Measurements from ENCODE around the gene JUND. TPM values are rescaled to one million over a fixed set of nuclear protein-coding genes. Genes with fewer than 3 reads are reported as not detected.
"Not testable (repeated sequence)": the region's sequence is repeated elsewhere in the genome, so short reads cannot be mapped to it uniquely, and the experiment has no call there.

JUND gene
- polyA plus RNA-seq, 1 experiment, result 48.6 TPM

DNA sequence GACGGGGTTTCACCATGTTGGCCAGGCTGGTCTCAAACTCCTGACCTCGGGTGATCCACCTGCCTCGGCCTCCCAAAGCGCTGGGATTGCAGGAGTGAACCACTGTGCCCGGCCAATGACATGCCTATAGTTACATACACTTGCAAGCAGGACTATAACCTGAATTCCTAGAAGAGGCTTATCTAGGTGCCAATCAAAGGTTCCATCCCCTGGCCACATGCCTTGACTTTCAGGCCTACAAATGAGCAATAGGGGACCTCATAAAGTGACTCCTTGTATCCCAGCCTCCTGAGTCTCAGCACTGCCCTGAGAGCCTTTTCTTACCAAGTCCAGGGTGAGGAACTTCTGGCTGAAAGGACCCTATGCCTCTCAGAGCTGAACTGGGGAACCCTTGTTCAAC is 45.4 kb upstream of the JUND start:
- no peaks in the 10 kb centered on the region for H3K27me3 ChIP-seq (ENCODE audit: control insufficient read depth, insufficient read depth, low read length)
- no peak overlapping the region for H3K4me3 ChIP-seq (ENCODE audit: low read depth, low read length)
- H3K9me3 ChIP-seq (ENCODE audit: control insufficient read depth, insufficient read depth, low read length), result no peaks in the 10 kb centered on the region
- no peak for DNase-seq (ENCODE audit: low read depth, low spot score)
- no peak overlapping the region for H3K27ac ChIP-seq (ENCODE audit: low read depth, low read length)
- TF ChIP-seq, protein P1, sequence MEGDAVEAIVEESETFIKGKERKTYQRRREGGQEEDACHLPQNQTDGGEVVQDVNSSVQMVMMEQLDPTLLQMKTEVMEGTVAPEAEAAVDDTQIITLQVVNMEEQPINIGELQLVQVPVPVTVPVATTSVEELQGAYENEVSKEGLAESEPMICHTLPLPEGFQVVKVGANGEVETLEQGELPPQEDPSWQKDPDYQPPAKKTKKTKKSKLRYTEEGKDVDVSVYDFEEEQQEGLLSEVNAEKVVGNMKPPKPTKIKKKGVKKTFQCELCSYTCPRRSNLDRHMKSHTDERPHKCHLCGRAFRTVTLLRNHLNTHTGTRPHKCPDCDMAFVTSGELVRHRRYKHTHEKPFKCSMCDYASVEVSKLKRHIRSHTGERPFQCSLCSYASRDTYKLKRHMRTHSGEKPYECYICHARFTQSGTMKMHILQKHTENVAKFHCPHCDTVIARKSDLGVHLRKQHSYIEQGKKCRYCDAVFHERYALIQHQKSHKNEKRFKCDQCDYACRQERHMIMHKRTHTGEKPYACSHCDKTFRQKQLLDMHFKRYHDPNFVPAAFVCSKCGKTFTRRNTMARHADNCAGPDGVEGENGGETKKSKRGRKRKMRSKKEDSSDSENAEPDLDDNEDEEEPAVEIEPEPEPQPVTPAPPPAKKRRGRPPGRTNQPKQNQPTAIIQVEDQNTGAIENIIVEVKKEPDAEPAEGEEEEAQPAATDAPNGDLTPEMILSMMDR (IDR thresholded peaks at IDR 0.05; ENCODE audit: low read depth, low read length), result no peak
- ChIA-PET CTCF (interaction anchor here (0.5 to 4.7 kb wide), 4 partner anchors 10 to 47 kb away, joined by 3 to 122 read pairs (median 14); partner anchors contain the start of gene JUND), POLR2A (no interaction called here)

DNA sequence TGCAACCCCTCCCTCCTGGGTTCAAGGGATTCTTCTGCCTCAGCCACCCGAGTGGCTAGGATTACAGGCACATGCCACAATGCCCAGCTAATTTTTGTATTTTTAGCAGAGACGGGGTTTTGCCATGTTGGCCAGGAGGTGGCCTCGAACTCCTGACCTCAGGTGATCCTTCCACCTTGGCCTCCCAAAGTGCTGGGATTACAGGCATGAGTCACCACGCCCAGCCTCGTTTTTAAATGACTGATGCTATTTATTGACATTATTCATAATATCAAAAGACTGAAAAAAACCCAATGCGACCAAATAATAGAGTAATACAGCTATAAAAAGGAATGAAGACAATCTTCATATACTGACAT is 42.9 kb upstream of the JUND start:
- CTCF ChIA-PET, result interaction anchor here (0.6 to 1.2 kb wide), 3 partner anchors 15 to 45 kb away, joined by 3 to 13 read pairs (median 4); no protein-coding TSS in a partner anchor
- H3K27me3 ChIP-seq (ENCODE audit: control insufficient read depth, insufficient read depth, low read length); H3K9me3 ChIP-seq (ENCODE audit: control insufficient read depth, insufficient read depth, low read length); H3K4me3 ChIP-seq (ENCODE audit: low read depth, low read length); H3K27ac ChIP-seq (ENCODE audit: low read depth, low read length); DNase-seq (ENCODE audit: low read depth, low spot score): not testable (repeated sequence)
- POLR2A ChIA-PET, result interaction anchor here (0.7 kb wide), 1 partner anchor 94 kb away, joined by 8 read pairs; no protein-coding TSS in a partner anchor

DNA sequence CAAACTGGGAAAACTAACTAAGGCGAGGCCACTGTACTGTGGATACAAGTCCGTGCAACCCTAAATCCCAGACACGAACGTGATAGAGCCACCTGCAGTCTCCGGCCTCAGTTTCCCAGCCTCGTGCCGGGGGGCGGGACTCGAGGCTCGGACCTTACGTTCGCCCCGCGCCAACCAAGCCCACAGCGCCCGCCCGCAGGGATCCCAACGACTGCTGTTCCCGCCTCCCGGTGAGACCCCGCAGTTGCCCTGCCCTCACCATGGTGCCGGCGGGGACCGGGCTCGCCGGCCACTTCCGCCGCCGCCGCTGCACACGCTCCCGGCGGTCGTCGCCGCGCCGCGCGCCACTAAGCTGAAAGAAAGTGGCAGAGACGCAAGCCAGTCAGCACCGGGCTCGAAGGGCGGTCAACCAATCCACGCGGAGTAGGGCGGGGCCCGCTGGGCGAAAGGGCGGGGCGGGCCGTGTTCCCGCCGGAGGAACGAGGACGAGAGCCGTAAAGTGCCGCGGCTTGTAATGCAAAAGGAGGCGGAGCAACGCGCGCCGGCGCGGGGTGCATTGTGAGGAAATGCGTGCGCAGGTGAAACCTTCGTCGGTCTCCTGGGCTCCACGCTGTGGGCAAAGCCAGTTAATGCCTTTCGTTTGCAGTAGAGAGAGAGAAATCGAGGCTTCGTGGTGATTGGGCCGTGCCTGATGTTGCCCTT is 41.5 kb upstream of the JUND start, which contains the start of gene LSM4:
TSS of gene LSM4 (minus strand) at position 318 of the 702 bp plus-strand sequence. CDS start at position 262, 56 bp downstream.
- CTCF ChIA-PET, result interaction anchor here (0.6 to 3.7 kb wide), 10 partner anchors 30 to 210 kb away, joined by 3 to 58 read pairs (median 4); partner anchors contain the start of gene JUND
- TF ChIP-seq, protein P1 (IDR thresholded peaks at IDR 0.05; ENCODE audit: low read depth, low read length), result peak; percentile 33
- peak; percentile 89 for DNase-seq (ENCODE audit: low read depth, low spot score)
- Histone ChIP-seq H3K27ac (ENCODE audit: low read depth, low read length) (peak within 1 kb of the TSS; percentile 69), H3K4me3 (ENCODE audit: low read depth, low read length) (peak within 1 kb of the TSS; percentile 79), H3K27me3 (ENCODE audit: control insufficient read depth, insufficient read depth, low read length) (no peaks in the 10 kb centered on the region), H3K9me3 (ENCODE audit: control insufficient read depth, insufficient read depth, low read length) (no peaks in the 10 kb centered on the region)
- POLR2A ChIA-PET, result interaction anchor here (0.6 to 3.3 kb wide), 9 partner anchors 18 to 127 kb away, joined by 3 to 92 read pairs (median 5); partner anchors contain the start of gene JUND

DNA sequence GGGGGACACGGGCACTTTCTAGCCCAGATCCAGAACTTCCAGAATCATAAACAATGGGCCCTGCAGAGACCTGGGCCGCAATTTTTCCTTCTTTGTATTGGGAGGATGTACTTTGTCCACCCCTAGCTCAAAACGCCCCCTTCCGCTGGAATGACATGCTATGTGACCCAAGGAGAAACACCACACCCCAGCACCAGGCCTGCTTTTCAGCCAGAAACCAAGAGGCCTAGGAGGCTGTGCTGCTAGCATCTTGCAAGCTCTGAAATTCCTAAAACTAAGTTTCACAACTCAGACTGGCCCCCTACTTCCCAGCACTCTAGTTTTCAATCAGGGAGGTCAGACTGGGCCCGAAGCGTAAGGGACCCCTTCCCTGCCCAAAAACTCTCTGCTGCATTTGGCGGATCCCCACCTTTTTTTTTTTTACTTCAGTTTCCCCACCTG is 40.9 kb upstream of the JUND start:
- H3K27me3 ChIP-seq (ENCODE audit: control insufficient read depth, insufficient read depth, low read length), result no peaks in the 10 kb centered on the region
- ChIA-PET POLR2A (interaction anchor here (0.6 to 3.3 kb wide), 10 partner anchors 14 to 127 kb away, joined by 3 to 92 read pairs (median 4); partner anchors contain the start of gene JUND), CTCF (interaction anchor here (0.6 to 3.7 kb wide), 11 partner anchors 11 to 209 kb away, joined by 3 to 58 read pairs (median 4); partner anchors contain the start of gene JUND)
- peak overlapping the region; percentile 47 for H3K27ac ChIP-seq (ENCODE audit: low read depth, low read length)
- TF ChIP-seq, protein P1 (IDR thresholded peaks at IDR 0.05; ENCODE audit: low read depth, low read length), result peak; percentile 33
- DNase-seq (ENCODE audit: low read depth, low spot score), result no peak
- H3K4me3 ChIP-seq (ENCODE audit: low read depth, low read length), result peak overlapping the region; percentile 79
- H3K9me3 ChIP-seq (ENCODE audit: control insufficient read depth, insufficient read depth, low read length), result no peaks in the 10 kb centered on the region

DNA sequence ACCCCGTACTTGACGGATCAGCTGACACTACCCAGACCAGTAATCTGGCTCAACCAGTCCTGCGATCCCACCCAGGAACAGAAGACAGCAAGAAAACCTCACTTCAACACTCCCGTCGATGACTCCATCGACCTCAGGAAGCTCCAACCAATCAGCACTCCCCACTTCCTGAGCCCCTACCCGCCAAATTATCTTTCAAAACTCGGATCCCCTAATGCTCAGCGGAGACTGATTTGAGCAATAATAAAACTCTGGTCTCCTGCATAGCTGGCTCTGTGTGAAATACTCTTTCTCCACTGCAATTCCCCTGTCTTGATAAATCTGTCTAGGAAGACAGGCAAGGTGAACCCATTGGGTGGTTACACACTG is 40.3 kb upstream of the JUND start:
- Histone ChIP-seq H3K4me3 (ENCODE audit: low read depth, low read length) (peak overlapping the region; percentile 79), H3K9me3 (ENCODE audit: control insufficient read depth, insufficient read depth, low read length) (no peaks in the 10 kb centered on the region), H3K27ac (ENCODE audit: low read depth, low read length) (no peak overlapping the region), H3K27me3 (ENCODE audit: control insufficient read depth, insufficient read depth, low read length) (no peaks in the 10 kb centered on the region)
- no peak for DNase-seq (ENCODE audit: low read depth, low spot score)
- ChIA-PET CTCF (interaction anchor here (0.7 to 3.7 kb wide), 9 partner anchors 11 to 208 kb away, joined by 3 to 58 read pairs (median 4); partner anchors contain the start of gene JUND), POLR2A (interaction anchor here (1.1 to 3.3 kb wide), 6 partner anchors 13 to 90 kb away, joined by 3 to 92 read pairs (median 11); partner anchors contain the start of gene JUND)
- TF ChIP-seq, protein P1 (IDR thresholded peaks at IDR 0.05; ENCODE audit: low read depth, low read length), result no peak

Measured in AG04450 (cell line).